ENCODE measurements around the gene TSPAN31.

The TSPAN31 gene

DNA sequence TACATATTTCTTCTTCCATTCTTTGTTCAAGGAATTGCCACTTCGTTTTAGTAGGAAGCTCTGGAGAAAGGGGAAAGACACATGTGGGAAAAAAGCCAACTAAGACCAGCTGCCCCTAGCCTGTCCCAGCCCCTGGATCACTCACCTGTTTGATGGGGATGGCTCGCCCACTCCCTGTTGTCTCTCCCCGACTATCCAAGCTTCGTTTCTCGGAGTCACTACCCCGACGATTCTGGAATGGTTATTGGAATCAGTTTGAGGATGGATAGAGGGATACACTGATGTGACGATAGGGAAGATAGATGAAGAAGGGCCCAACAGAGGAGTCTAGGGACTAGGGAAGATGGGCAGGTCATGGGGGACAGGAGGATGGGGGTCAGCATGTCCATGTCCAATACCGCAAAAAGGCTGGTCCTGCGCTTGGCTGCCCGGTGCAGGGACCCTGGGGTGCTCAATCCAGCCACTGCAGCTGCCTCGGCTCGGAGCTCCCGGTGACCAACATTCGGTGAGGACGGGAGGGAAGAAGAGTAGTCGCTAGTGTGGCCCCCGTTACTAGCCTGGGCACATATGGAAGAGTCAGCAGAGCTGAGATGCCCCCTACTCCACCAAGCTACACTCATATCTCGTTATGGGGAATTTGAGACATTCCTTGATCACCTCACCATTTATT lies 13.3 kb upstream of the TSPAN31 start:
- Histone ChIP-seq H4K20me1 (ENCODE audit: control insufficient read depth, insufficient read depth, low read depth, low read length) (no peaks in the 10 kb centered on the region), H3K4me2 (ENCODE audit: low read length) (no peak overlapping the region), H3K36me3 (ENCODE audit: control insufficient read depth, low read length) (peaks cover 52% of the 10 kb centered on the region), H3K9me3 (ENCODE audit: control insufficient read depth, insufficient read depth, low read length) (no peaks in the 10 kb centered on the region), H3K4me1 (ENCODE audit: control insufficient read depth, low read length) (no peaks in the 10 kb centered on the region), H3K27ac (ENCODE audit: low read depth, low read length) (no peak overlapping the region), H3K4me3 (ENCODE audit: low read length) (no peak overlapping the region), H3K27me3 (ENCODE audit: control insufficient read depth, low read length) (no peaks in the 10 kb centered on the region), H3K9me2 (replicated peaks; ENCODE audit: control insufficient read depth, low read length) (no peaks in the 10 kb centered on the region), H3K79me2 (ENCODE audit: control insufficient read depth, low read length) (no peaks in the 10 kb centered on the region), H3F3A (ENCODE audit: control insufficient read depth, insufficient read depth) (no peaks in the 10 kb centered on the region)
- TF ChIP-seq, protein P1, sequence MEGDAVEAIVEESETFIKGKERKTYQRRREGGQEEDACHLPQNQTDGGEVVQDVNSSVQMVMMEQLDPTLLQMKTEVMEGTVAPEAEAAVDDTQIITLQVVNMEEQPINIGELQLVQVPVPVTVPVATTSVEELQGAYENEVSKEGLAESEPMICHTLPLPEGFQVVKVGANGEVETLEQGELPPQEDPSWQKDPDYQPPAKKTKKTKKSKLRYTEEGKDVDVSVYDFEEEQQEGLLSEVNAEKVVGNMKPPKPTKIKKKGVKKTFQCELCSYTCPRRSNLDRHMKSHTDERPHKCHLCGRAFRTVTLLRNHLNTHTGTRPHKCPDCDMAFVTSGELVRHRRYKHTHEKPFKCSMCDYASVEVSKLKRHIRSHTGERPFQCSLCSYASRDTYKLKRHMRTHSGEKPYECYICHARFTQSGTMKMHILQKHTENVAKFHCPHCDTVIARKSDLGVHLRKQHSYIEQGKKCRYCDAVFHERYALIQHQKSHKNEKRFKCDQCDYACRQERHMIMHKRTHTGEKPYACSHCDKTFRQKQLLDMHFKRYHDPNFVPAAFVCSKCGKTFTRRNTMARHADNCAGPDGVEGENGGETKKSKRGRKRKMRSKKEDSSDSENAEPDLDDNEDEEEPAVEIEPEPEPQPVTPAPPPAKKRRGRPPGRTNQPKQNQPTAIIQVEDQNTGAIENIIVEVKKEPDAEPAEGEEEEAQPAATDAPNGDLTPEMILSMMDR (IDR thresholded peaks at IDR 0.05; ENCODE audit: low read depth, low read length, poor library complexity, severe bottlenecking), result no peak
- no peak for TF ChIP-seq EZH2phosphoT487 (IDR thresholded peaks at IDR 0.05; ENCODE audit: borderline replicate concordance, low read length)

DNA sequence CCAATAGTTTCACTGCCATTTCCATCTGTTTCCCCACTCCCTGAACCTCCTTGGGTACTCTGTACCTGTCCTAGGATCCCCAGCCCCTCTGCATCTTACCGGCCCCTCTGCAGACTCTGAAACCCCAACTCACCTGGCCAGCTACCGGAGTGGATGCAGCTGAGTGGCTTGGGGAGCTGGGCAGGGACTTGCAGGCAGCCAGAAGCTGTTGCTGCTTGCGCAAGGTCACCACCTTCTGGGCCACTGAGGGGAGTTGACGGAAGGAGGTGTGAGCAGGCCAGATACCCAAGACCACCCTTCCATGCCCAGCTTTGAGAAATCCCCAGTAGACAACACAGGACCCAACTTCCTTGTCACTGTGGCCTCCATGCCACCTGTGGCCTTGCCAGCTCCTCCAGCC lies 12.6 kb upstream of the TSPAN31 start:
- H3K4me2 ChIP-seq (ENCODE audit: low read length), result no peak overlapping the region
- H3K79me2 ChIP-seq (ENCODE audit: control insufficient read depth, low read length), result no peaks in the 10 kb centered on the region
- no peaks in the 10 kb centered on the region for H3K27me3 ChIP-seq (ENCODE audit: control insufficient read depth, low read length)
- H4K20me1 ChIP-seq (ENCODE audit: control insufficient read depth, insufficient read depth, low read depth, low read length), result no peaks in the 10 kb centered on the region
- H3K36me3 ChIP-seq (ENCODE audit: control insufficient read depth, low read length), result peaks cover 46% of the 10 kb centered on the region
- no peaks in the 10 kb centered on the region for H3K9me3 ChIP-seq (ENCODE audit: control insufficient read depth, insufficient read depth, low read length)
- H3K4me1 ChIP-seq (ENCODE audit: control insufficient read depth, low read length), result no peaks in the 10 kb centered on the region
- no peaks in the 10 kb centered on the region for H3F3A ChIP-seq (ENCODE audit: control insufficient read depth, insufficient read depth)
- H3K4me3 ChIP-seq (ENCODE audit: low read length), result no peak overlapping the region
- H3K27ac ChIP-seq (ENCODE audit: low read depth, low read length), result no peak overlapping the region
- TF ChIP-seq, protein P1 (IDR thresholded peaks at IDR 0.05; ENCODE audit: low read depth, low read length, poor library complexity, severe bottlenecking), result no peak
- no peak for TF ChIP-seq EZH2phosphoT487 (IDR thresholded peaks at IDR 0.05; ENCODE audit: borderline replicate concordance, low read length)
- no peaks in the 10 kb centered on the region for H3K9me2 ChIP-seq (replicated peaks; ENCODE audit: control insufficient read depth, low read length)

DNA sequence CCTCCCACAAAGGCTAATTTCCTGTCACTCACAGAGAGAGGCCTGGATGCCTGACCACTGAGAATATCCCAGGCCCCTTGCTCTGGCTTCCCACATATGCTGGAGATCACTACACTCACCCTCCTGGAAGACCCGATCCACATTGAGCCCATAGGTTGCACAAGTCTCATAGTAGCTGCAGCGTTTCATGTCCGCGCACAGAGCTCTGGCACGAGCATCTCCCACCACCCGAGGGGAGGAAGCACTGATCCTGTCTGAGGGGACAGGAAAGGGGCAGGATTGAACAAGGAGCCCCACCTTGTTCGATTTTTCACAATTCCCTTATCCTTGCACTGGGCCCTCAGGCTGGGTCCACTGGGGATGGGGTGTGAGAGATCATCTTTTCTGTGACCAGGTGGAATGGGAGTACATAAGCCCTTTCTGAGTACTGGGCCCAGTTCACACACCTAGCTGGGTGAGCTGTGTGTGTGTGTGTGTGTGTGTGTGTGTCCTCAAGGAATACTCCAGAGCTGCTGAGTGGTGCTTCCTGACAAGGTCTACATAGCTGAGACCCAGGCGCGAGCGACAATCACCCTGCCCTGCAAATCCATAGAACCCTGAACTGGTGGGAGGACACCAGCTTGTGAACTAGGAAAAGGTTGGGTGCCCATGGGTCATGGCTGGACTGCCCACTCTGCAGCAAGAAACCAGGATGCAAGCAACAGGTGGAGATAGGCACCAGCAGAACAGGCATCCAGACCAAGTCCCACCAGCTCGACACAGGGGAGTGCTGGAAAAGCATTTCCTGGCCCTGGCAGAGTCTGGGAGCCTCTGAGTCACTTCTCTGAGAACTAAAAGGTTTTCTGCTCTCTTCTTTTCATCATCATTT lies 11.9 kb upstream of the TSPAN31 start:
- Histone ChIP-seq H3K27me3 (ENCODE audit: control insufficient read depth, low read length) (no peaks in the 10 kb centered on the region), H3K4me1 (ENCODE audit: control insufficient read depth, low read length) (no peaks in the 10 kb centered on the region), H3K27ac (ENCODE audit: low read depth, low read length) (no peak overlapping the region), H3K4me2 (ENCODE audit: low read length) (no peak overlapping the region), H3K9me2 (replicated peaks; ENCODE audit: control insufficient read depth, low read length) (no peaks in the 10 kb centered on the region), H3F3A (ENCODE audit: control insufficient read depth, insufficient read depth) (no peaks in the 10 kb centered on the region), H3K36me3 (ENCODE audit: control insufficient read depth, low read length) (peaks cover 40% of the 10 kb centered on the region), H4K20me1 (ENCODE audit: control insufficient read depth, insufficient read depth, low read depth, low read length) (no peaks in the 10 kb centered on the region), H3K9me3 (ENCODE audit: control insufficient read depth, insufficient read depth, low read length) (no peaks in the 10 kb centered on the region), H3K4me3 (ENCODE audit: low read length) (no peak overlapping the region), H3K79me2 (ENCODE audit: control insufficient read depth, low read length) (no peaks in the 10 kb centered on the region)
- no peak for TF ChIP-seq EZH2phosphoT487 (IDR thresholded peaks at IDR 0.05; ENCODE audit: borderline replicate concordance, low read length)
- TF ChIP-seq, protein P1 (IDR thresholded peaks at IDR 0.05; ENCODE audit: low read depth, low read length, poor library complexity, severe bottlenecking), result no peak

Data from DOHH2 (cell line).